Left renal pelvis (tissue), 4 donors: ENCODE data around the gene ZDHHC13. TPM values are rescaled to one million over a fixed set of nuclear protein-coding genes. Genes with fewer than 3 reads are reported as not detected.
"Not testable (repeated sequence)": the region's sequence is repeated elsewhere in the genome, so short reads cannot be mapped to it uniquely, and the experiment has no call there.

Source experiments
- DNase-seq, 4 donors: peaks; one replicate each; pipeline ENCODE4 v3.0.0-alpha.2; 2013; ENCODE audit warnings: low read depth in 4 of 4, low spot score in 3 of 4
- polyA plus RNA-seq, 4 donors: library from polyadenylated mRNA; unstranded; fragments of 120-200 nt; gene quantifications; one replicate each; pipeline ENCODE4 v1.2.1, GENCODE V29; 2013; ENCODE audit not compliant: insufficient read length in 4 of 4

ZDHHC13 gene
- polyA plus RNA-seq, 4 donors, result 6.8 to 22.3 (median 19.8) TPM

- no peak for DNase-seq
Observed at GRCh38 chr11:19099093-19099492, 17.9 kb upstream of the ZDHHC13 start.

- no peak for DNase-seq
Observed at GRCh38 chr11:19100885-19101284, 16.1 kb upstream of the ZDHHC13 start.

GRCh38 chr11:19101796-19102520 lies 15.0 kb upstream of the ZDHHC13 start:
- DNase-seq, result no peak

GRCh38 chr11:19102521-19102900 lies 14.5 kb upstream of the ZDHHC13 start:
- DNase-seq, result no peak

- DNase-seq, result no peak
Observed at GRCh38 chr11:19105011-19105410, 12.0 kb upstream of the ZDHHC13 start.

- DNase-seq, result no peak
Observed at GRCh38 chr11:19107125-19107524, 9.8 kb upstream of the ZDHHC13 start.

GRCh38 chr11:19110295-19110694 lies 6.7 kb upstream of the ZDHHC13 start:
- no peak for DNase-seq

- no peak for DNase-seq
Observed at GRCh38 chr11:19111809-19112208, 5.2 kb upstream of the ZDHHC13 start.

GRCh38 chr11:19116276-19116970 lies 545 bp upstream of the ZDHHC13 start:
- no peak for DNase-seq

GRCh38 chr11:19117760-19118097 lies 761 bp downstream of the ZDHHC13 start:
- DNase-seq, result no peak

- DNase-seq, result no peak
Observed at GRCh38 chr11:19121646-19122045, 4.7 kb downstream of the ZDHHC13 start.

GRCh38 chr11:19122960-19123615 lies 6.1 kb downstream of the ZDHHC13 start:
- DNase-seq, result no peak

- not testable (repeated sequence) for DNase-seq
Observed at GRCh38 chr11:19126562-19127325, 9.8 kb downstream of the ZDHHC13 start.

- no peak for DNase-seq
Observed at GRCh38 chr11:19134004-19134403, 17.0 kb downstream of the ZDHHC13 start.

GRCh38 chr11:19136884-19137283 lies 19.9 kb downstream of the ZDHHC13 start:
- DNase-seq, result not testable (repeated sequence)

- DNase-seq, result no peak
Observed at GRCh38 chr11:19145319-19145718, 28.4 kb downstream of the ZDHHC13 start.

- DNase-seq, result no peak
Observed at GRCh38 chr11:19156892-19157291, 39.9 kb downstream of the ZDHHC13 start.

GRCh38 chr11:19160847-19161246 lies 43.9 kb downstream of the ZDHHC13 start:
- no peak for DNase-seq

GRCh38 chr11:19161651-19162050 lies 44.7 kb downstream of the ZDHHC13 start:
- DNase-seq, result no peak

GRCh38 chr11:19162951-19163505 lies 46.1 kb downstream of the ZDHHC13 start:
- no peak for DNase-seq

GRCh38 chr11:19163617-19164016 lies 46.6 kb downstream of the ZDHHC13 start:
- DNase-seq, result no peak
